ENCODE measurements around the gene TNRC6A. TPM values are rescaled to one million over a fixed set of nuclear protein-coding genes. Genes with fewer than 3 reads are reported as not detected.

TNRC6A gene
- total RNA-seq, 1 experiment from 2014 or later: 28.6 TPM

Other genes starting within 250 kb of the TNRC6A start
- 16.2 and 39.3 TPM in 2 replicates for gene RBBP6, start 190.1 kb upstream of the TNRC6A start, total RNA-seq (2014; rRNA removed; shearing (Covaris generic))
- not detected in 2 replicates for gene SLC5A11, start 116.3 kb downstream of the TNRC6A start, total RNA-seq (2014; rRNA removed; shearing (Covaris generic))

Data from Daoy (cell line).